Liver (tissue), 3 donors: ENCODE data around the gene RAE1.

ENCODE experiments used
- EGR1 ChIP-seq, 2 donors: IDR thresholded peaks; 2 replicates each; pipeline ENCODE4 v1.6.1; 2016 to 2018; ENCODE audit warnings: antibody characterized with exemption in 2 of 2, low read depth in 2 of 2
- RAD21 ChIP-seq, 2 donors: IDR thresholded peaks; 2 replicates each; pipeline ENCODE4 v1.6.1; 2016; ENCODE audit warnings: antibody characterized with exemption in 2 of 2, mild to moderate bottlenecking in 2 of 2
- SP1 ChIP-seq: IDR thresholded peaks from 2 replicates; pipeline ENCODE4 v1.6.1; 2018; ENCODE audit warnings: antibody characterized with exemption, mild to moderate bottlenecking
- YY1 ChIP-seq: IDR thresholded peaks from 2 replicates; pipeline ENCODE4 v1.6.1; 2016; ENCODE audit warnings: antibody characterized with exemption, mild to moderate bottlenecking
- TF ChIP-seq, protein P1 (sequence below): fragments of 150-350 bp; IDR thresholded peaks from 2 replicates; pipeline ENCODE4 v1.5.1; 2017; ENCODE audit warnings: improper control_type of control experiment, low read depth, low read length; ENCODE audit not compliant: missing input control
- donor health status: healthy.
- donor health status: healthy.

DNA sequence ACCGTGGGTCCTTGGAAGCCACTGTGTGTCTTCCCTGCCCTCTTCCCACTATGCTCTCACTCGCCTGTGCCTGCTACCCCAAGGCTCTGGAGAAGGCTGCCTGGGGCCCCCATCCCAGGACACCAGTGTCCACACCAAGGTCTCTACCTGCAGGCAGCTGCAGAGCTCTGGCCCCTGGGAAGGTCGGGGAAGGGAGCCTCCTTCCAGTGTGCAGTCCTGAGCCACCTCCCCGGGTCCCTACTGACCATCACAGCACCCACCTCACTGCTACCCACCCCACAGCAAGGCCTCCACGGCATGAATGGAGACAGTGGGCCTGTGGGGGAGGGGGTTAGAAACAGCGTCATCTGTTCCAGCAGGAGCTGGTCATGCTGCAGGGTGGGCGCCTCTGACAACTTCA, 75.8 kb downstream of the RAE1 start:
- TF ChIP-seq, protein P1, sequence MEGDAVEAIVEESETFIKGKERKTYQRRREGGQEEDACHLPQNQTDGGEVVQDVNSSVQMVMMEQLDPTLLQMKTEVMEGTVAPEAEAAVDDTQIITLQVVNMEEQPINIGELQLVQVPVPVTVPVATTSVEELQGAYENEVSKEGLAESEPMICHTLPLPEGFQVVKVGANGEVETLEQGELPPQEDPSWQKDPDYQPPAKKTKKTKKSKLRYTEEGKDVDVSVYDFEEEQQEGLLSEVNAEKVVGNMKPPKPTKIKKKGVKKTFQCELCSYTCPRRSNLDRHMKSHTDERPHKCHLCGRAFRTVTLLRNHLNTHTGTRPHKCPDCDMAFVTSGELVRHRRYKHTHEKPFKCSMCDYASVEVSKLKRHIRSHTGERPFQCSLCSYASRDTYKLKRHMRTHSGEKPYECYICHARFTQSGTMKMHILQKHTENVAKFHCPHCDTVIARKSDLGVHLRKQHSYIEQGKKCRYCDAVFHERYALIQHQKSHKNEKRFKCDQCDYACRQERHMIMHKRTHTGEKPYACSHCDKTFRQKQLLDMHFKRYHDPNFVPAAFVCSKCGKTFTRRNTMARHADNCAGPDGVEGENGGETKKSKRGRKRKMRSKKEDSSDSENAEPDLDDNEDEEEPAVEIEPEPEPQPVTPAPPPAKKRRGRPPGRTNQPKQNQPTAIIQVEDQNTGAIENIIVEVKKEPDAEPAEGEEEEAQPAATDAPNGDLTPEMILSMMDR: no peak
- TF ChIP-seq SP1 (no peak), YY1 (no peak), EGR1 (IDR thresholded peaks at IDR 0.05; ENCODE audit: low read depth in 2 of 2) (no peak), RAD21 (IDR thresholded peaks at IDR 0.05) (no peak)
